ENCODE measurements around the gene NEGR1.

DNA sequence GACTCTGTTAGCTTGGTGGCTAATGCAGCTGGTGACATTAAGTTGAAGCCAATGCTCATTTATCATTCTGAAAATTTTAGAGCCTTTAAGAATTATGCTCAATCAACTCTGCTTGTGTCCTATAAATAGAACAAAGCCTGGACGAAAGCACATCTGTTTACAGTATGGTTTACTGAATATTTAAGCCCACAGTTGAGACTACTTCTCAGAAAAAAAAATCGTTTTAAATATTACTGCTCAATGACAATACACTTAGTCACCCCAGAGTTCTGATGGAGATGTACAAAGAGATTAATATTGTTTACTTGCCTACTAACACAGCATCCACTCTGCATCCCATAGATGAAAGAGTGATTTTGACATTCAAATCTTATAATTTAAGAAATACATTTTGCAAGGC, 79.6 kb downstream of the NEGR1 start:
- TF ChIP-seq, protein P1, sequence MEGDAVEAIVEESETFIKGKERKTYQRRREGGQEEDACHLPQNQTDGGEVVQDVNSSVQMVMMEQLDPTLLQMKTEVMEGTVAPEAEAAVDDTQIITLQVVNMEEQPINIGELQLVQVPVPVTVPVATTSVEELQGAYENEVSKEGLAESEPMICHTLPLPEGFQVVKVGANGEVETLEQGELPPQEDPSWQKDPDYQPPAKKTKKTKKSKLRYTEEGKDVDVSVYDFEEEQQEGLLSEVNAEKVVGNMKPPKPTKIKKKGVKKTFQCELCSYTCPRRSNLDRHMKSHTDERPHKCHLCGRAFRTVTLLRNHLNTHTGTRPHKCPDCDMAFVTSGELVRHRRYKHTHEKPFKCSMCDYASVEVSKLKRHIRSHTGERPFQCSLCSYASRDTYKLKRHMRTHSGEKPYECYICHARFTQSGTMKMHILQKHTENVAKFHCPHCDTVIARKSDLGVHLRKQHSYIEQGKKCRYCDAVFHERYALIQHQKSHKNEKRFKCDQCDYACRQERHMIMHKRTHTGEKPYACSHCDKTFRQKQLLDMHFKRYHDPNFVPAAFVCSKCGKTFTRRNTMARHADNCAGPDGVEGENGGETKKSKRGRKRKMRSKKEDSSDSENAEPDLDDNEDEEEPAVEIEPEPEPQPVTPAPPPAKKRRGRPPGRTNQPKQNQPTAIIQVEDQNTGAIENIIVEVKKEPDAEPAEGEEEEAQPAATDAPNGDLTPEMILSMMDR (IDR thresholded peaks at IDR 0.05; ENCODE audit: low read depth, low read length), result no peak
- TF ChIP-seq POLR2A (IDR thresholded peaks at IDR 0.05; ENCODE audit: extremely low read depth, insufficient read length) (no peak), MYC (IDR thresholded peaks at IDR 0.05; ENCODE audit: low read depth, low read length) (no peak)

Data from NB4 (cell line).